ENCODE results near the gene PSMD13. TPM values are rescaled to one million over a fixed set of nuclear protein-coding genes. Genes with fewer than 3 reads are reported as not detected.

PSMD13 gene
- total and polyA plus RNA-seq, 2 experiments from 2014 or later = 91.8 to 146 TPM

- Histone ChIP-seq H3K4me2 (no peak within 1 kb of the TSS), H3K4me3 (no peak within 1 kb of the TSS), H4K20me1 (ENCODE audit: insufficient read depth, poor library complexity, severe bottlenecking) (no peaks in the 10 kb centered on the region), H3K27me3 (no peaks in the 10 kb centered on the region), H3K36me3 (replicated peaks; ENCODE audit: insufficient read depth, low read depth) (no peaks in the 10 kb centered on the region), H3K79me2 (no peaks in the 10 kb centered on the region), H2AFZ (no peak within 1 kb of the TSS), H3K9me3 (ENCODE audit: low read depth) (no peaks in the 10 kb centered on the region), H3K27ac (no peak within 1 kb of the TSS), H3K4me1 (ENCODE audit: insufficient read depth) (peaks cover 3% of the 10 kb centered on the region), H3K9me2 (replicated peaks; ENCODE audit: insufficient read depth) (no peaks in the 10 kb centered on the region)
- no peak for DNase-seq (ENCODE audit: low spot score)
- WGBS (ENCODE audit: low lambda C conversion rate, missing lambda C conversion rate) = 83% methylated on average over 16 of the region's 40 CpGs
- TF ChIP-seq CTCF (IDR thresholded peaks at IDR 0.05; ENCODE audit: poor library complexity) (no peak), EZH2 (IDR thresholded peaks at IDR 0.05; ENCODE audit: borderline replicate concordance) (no peak), EZH2phosphoT487 (IDR thresholded peaks at IDR 0.05; ENCODE audit: low read depth, severe bottlenecking, unreplicated experiment) (no peak)
These were observed 62.5 kb downstream of the PSMD13 start, which contains the start of gene IFITM5 for GRCh38 chr11:299081-299891. Gene IFITM5 (minus strand): TSS chr11:299526. CDS start chr11:299490, 36 bp downstream.

GRCh38 chr11:299951-300735, 63.4 kb downstream of the PSMD13 start:
- WGBS (ENCODE audit: low lambda C conversion rate, missing lambda C conversion rate) = 47% methylated on average over 16 of the region's 20 CpGs
- Histone ChIP-seq H3K4me1 (ENCODE audit: insufficient read depth) (peaks cover 3% of the 10 kb centered on the region), H3K9me3 (ENCODE audit: low read depth) (no peaks in the 10 kb centered on the region), H3K4me3 (no peak overlapping the region), H3K79me2 (no peaks in the 10 kb centered on the region), H3K9me2 (replicated peaks; ENCODE audit: insufficient read depth) (no peaks in the 10 kb centered on the region), H3K36me3 (replicated peaks; ENCODE audit: insufficient read depth, low read depth) (no peaks in the 10 kb centered on the region), H3K27ac (no peak overlapping the region), H4K20me1 (ENCODE audit: insufficient read depth, poor library complexity, severe bottlenecking) (no peaks in the 10 kb centered on the region), H3K4me2 (no peak overlapping the region), H3K27me3 (no peaks in the 10 kb centered on the region), H2AFZ (no peak overlapping the region)
- TF ChIP-seq CTCF (IDR thresholded peaks at IDR 0.05; ENCODE audit: poor library complexity) (peak; percentile 25), EZH2phosphoT487 (IDR thresholded peaks at IDR 0.05; ENCODE audit: low read depth, severe bottlenecking, unreplicated experiment) (no peak), EZH2 (IDR thresholded peaks at IDR 0.05; ENCODE audit: borderline replicate concordance) (no peak)
- DNase-seq (ENCODE audit: low spot score) = peak; percentile 61

Other genes starting within 250 kb of the PSMD13 start
- not detected in 2 replicates for gene SCGB1C1, start 43.9 kb upstream of the PSMD13 start, total RNA-seq
- gene SCGB1C1, start 43.9 kb upstream of the PSMD13 start, polyA plus RNA-seq = not detected in 2 replicates
- 28.6 and 33.9 TPM in 2 replicates for gene BET1L, start 29.6 kb upstream of the PSMD13 start, total RNA-seq
- gene BET1L, start 29.6 kb upstream of the PSMD13 start, polyA plus RNA-seq = 70.5 and 76.6 TPM in 2 replicates
- gene RIC8A, start 29.3 kb upstream of the PSMD13 start, total RNA-seq = 75.6 and 115 TPM in 2 replicates
- 81.0 and 82.1 TPM in 2 replicates for gene RIC8A, start 29.3 kb upstream of the PSMD13 start, polyA plus RNA-seq
- 11.2 and 15.5 TPM in 2 replicates for gene SIRT3, start 634 bp upstream of the PSMD13 start, total RNA-seq
- gene SIRT3, start 634 bp upstream of the PSMD13 start, polyA plus RNA-seq = 23.4 and 27.4 TPM in 2 replicates
- gene NLRP6, start 41.4 kb downstream of the PSMD13 start, total RNA-seq = not detected in 2 replicates
- 1.4 TPM in 1 of 2 replicates, not detected in the other for gene NLRP6, start 41.4 kb downstream of the PSMD13 start, polyA plus RNA-seq
- gene PGGHG, start 52.1 kb downstream of the PSMD13 start, total RNA-seq = 12.0 and 19.2 TPM in 2 replicates
- gene PGGHG, start 52.1 kb downstream of the PSMD13 start, polyA plus RNA-seq = 27.9 and 44.0 TPM in 2 replicates
- not detected in 2 replicates for gene IFITM5, start 62.5 kb downstream of the PSMD13 start, total RNA-seq
- 0.36 TPM in 1 of 2 replicates, not detected in the other for gene IFITM5, start 62.5 kb downstream of the PSMD13 start, polyA plus RNA-seq
- gene IFITM2, start 70.8 kb downstream of the PSMD13 start, total RNA-seq = 59.2 and 74.6 TPM in 2 replicates
- 504 and 535 TPM in 2 replicates for gene IFITM2, start 70.8 kb downstream of the PSMD13 start, polyA plus RNA-seq
- gene IFITM1, start 77.1 kb downstream of the PSMD13 start, total RNA-seq = 98.0 and 98.9 TPM in 2 replicates
- 159 and 201 TPM in 2 replicates for gene IFITM1, start 77.1 kb downstream of the PSMD13 start, polyA plus RNA-seq
- gene IFITM3, start 83.9 kb downstream of the PSMD13 start, total RNA-seq = 166 and 182 TPM in 2 replicates
- gene IFITM3, start 83.9 kb downstream of the PSMD13 start, polyA plus RNA-seq = 2,035 and 2,121 TPM in 2 replicates
- 27.8 and 38.8 TPM in 2 replicates for gene B4GALNT4, start 132.5 kb downstream of the PSMD13 start, total RNA-seq
- gene B4GALNT4, start 132.5 kb downstream of the PSMD13 start, polyA plus RNA-seq = 30.0 and 44.6 TPM in 2 replicates
- 55.6 and 62.1 TPM in 2 replicates for gene PKP3, start 157.2 kb downstream of the PSMD13 start, total RNA-seq
- 89.5 and 91.3 TPM in 2 replicates for gene PKP3, start 157.2 kb downstream of the PSMD13 start, polyA plus RNA-seq
- gene SIGIRR, start 178.0 kb downstream of the PSMD13 start, total RNA-seq = 42.4 and 52.1 TPM in 2 replicates
- gene SIGIRR, start 178.0 kb downstream of the PSMD13 start, polyA plus RNA-seq = 77.4 and 85.3 TPM in 2 replicates
- gene ANO9, start 205.0 kb downstream of the PSMD13 start, total RNA-seq = 19.5 and 21.2 TPM in 2 replicates
- gene ANO9, start 205.0 kb downstream of the PSMD13 start, polyA plus RNA-seq = 34.9 and 35.7 TPM in 2 replicates
- gene PTDSS2, start 213.3 kb downstream of the PSMD13 start, total RNA-seq = 29.7 and 31.5 TPM in 2 replicates
- 50.6 and 50.8 TPM in 2 replicates for gene PTDSS2, start 213.3 kb downstream of the PSMD13 start, polyA plus RNA-seq

All from hepatocyte (in vitro differentiated cells).